CD14-positive monocyte (primary cell): ENCODE measurements around the gene SLC16A9. TPM values are rescaled to one million over a fixed set of nuclear protein-coding genes. Genes with fewer than 3 reads are reported as not detected.

ENCODE experiments used
- DNase-seq, 3 donors: peaks; one replicate each; pipeline ENCODE4 v3.0.0-alpha.2; 2011 to 2022
- H2AFZ ChIP-seq: 2 replicates; pipeline ENCODE4 v1.6.0; 2012; ENCODE audit warnings: mild to moderate bottlenecking, low read depth, low read length, inconsistent platforms; ENCODE audit not compliant: insufficient read depth, poor library complexity, severe bottlenecking
- H3K27ac ChIP-seq, 2 donors: 1 replicate in 1 of 2; 2 replicates in 1 of 2; pipeline ENCODE4 v1.5.1; 2012 to 2013; ENCODE audit warnings: low read length in 2 of 2, control low read depth in 1 of 2, inconsistent platforms in 1 of 2, low read depth in 1 of 2, mild to moderate bottlenecking in 1 of 2
- H3K27me3 ChIP-seq, 2 donors: one replicate each; pipeline versions ENCODE4 v1.6.0 to v1.6.1; 2011 to 2013; ENCODE audit warnings: low read length in 2 of 2; ENCODE audit not compliant: control insufficient read depth in 2 of 2, insufficient read depth in 2 of 2
- H3K36me3 ChIP-seq, 2 donors: replicated peaks in 1 of 2; 1 replicate in 1 of 2; 2 replicates in 1 of 2; pipeline versions ENCODE4 v1.5.1 to v1.6.1; 2012 to 2013; ENCODE audit warnings: low read length in 2 of 2, control low read depth in 1 of 2, inconsistent platforms in 1 of 2, mild to moderate bottlenecking in 1 of 2; ENCODE audit not compliant: insufficient read depth in 2 of 2, control insufficient read depth in 1 of 2
- H3K4me1 ChIP-seq, 2 donors: 1 replicate in 1 of 2; 2 replicates in 1 of 2; pipeline versions ENCODE4 v1.5.1 to v1.6.1; 2012 to 2013; ENCODE audit warnings: low read length in 2 of 2, control low read depth in 1 of 2, inconsistent platforms in 1 of 2, mild to moderate bottlenecking in 1 of 2, moderate library complexity in 1 of 2; ENCODE audit not compliant: insufficient read depth in 2 of 2, control insufficient read depth in 1 of 2
- H3K4me2 ChIP-seq: replicated peaks from 2 replicates; pipeline ENCODE3; 2012; ENCODE audit warnings: low read length, moderate library complexity, mild to moderate bottlenecking; ENCODE audit not compliant: poor library complexity, severe bottlenecking; ENCODE audit errors: extremely low read depth
- H3K4me3 ChIP-seq, 3 experiments: fragments of 200-600 bp in 1 of 3; sonication (generic) in 1 of 3; replicated peaks in 1 of 3; 1 replicate in 2 of 3; 2 replicates in 1 of 3; pipeline ENCODE4 v1.5.1; 2011 to 2013; ENCODE audit warnings: low read length in 3 of 3, mild to moderate bottlenecking in 3 of 3, control low read depth in 2 of 3, low read depth in 2 of 3, inconsistent platforms in 1 of 3, moderate library complexity in 1 of 3
- H3K79me2 ChIP-seq: 2 replicates; pipeline ENCODE4 v1.6.0; 2012; ENCODE audit warnings: mild to moderate bottlenecking, control low read depth, inconsistent platforms, low read length, moderate library complexity; ENCODE audit not compliant: insufficient read depth
- H3K9ac ChIP-seq: 2 replicates; pipeline ENCODE4 v1.6.0; 2017; ENCODE audit warnings: low read length, mild to moderate bottlenecking; ENCODE audit not compliant: insufficient read depth, poor library complexity, severe bottlenecking
- H3K9me3 ChIP-seq, 2 donors: replicated peaks in 1 of 2; 1 replicate in 1 of 2; 2 replicates in 1 of 2; pipeline versions ENCODE4 v1.5.1 to v1.6.1; 2012 to 2013; ENCODE audit warnings: low read length in 2 of 2, control low read depth in 1 of 2; ENCODE audit not compliant: control insufficient read depth in 1 of 2, insufficient read depth in 1 of 2
- H4K20me1 ChIP-seq: 2 replicates; pipeline ENCODE4 v1.6.0; 2012; ENCODE audit warnings: mild to moderate bottlenecking, low read length, control low read depth, moderate library complexity; ENCODE audit not compliant: insufficient read depth
- H3K27ac Mint-ChIP-seq, 7 donors: one replicate each; pipeline ENCODE4 v1.8.0; 2020; ENCODE audit warnings: mild to moderate bottlenecking in 7 of 7, mixed read lengths in 7 of 7, moderate library complexity in 6 of 7, inconsistent platforms in 2 of 7
- H3K27me3 Mint-ChIP-seq, 3 donors: one replicate each; pipeline ENCODE4 v1.8.0; 2021 to 2022; ENCODE audit warnings: low read depth in 3 of 3, mild to moderate bottlenecking in 3 of 3, mixed read lengths in 3 of 3, moderate library complexity in 3 of 3, inconsistent platforms in 1 of 3
- H3K36me3 Mint-ChIP-seq, 2 donors: one replicate each; pipeline ENCODE4 v1.8.0; 2020; ENCODE audit warnings: mixed read lengths in 2 of 2, inconsistent platforms in 1 of 2, mild to moderate bottlenecking in 1 of 2
- H3K4me1 Mint-ChIP-seq: one replicate; pipeline ENCODE4 v1.8.0; 2020; ENCODE audit warnings: mild to moderate bottlenecking, mixed read lengths
- H3K4me3 Mint-ChIP-seq, 2 donors: one replicate each; pipeline ENCODE4 v1.8.0; 2020; ENCODE audit warnings: mild to moderate bottlenecking in 2 of 2, mixed read lengths in 2 of 2, moderate library complexity in 1 of 2
- H3K9me3 Mint-ChIP-seq, 7 donors: one replicate each; pipeline ENCODE4 v1.8.0; 2020 to 2022; ENCODE audit warnings: mixed read lengths in 7 of 7, mild to moderate bottlenecking in 6 of 7, moderate library complexity in 6 of 7, inconsistent platforms in 2 of 7
- CTCF ChIP-seq: fragments of 200-600 bp; IDR thresholded peaks from one replicate; pipeline ENCODE4 v1.8.0; 2022; ENCODE audit warnings: antibody characterized with exemption, mild to moderate bottlenecking
- WGBS: methylation state at CpG from one replicate; pipeline ENCODE4 v1.1.5; 2013; ENCODE audit warnings: missing lambda C conversion rate; ENCODE audit not compliant: insufficient coverage; 5-methylcytosine and 5-hydroxymethylcytosine counted together
- intact Hi-C, 2 donors: fragments of 100-400 bp; cut with micrococcal nuclease; formaldehyde crosslinking; loops; one replicate each; pipeline versions ENCODE4 v1.15.0 to v1.15.1; 2023
- polyA plus RNA-seq, 3 donors: library from polyadenylated mRNA; depleted of rRNA in 1 of 3; unstranded in 2 of 3; stranded (reverse) in 1 of 3; fragments of 300-500 nt in 2 of 3; fragments of >200 nt in 1 of 3; fragmentation: Illumina TruSeq in 2 of 3; gene quantifications; 1 replicate in 2 of 3; 2 replicates in 1 of 3; pipeline ENCODE4 v1.2.3, GENCODE V29; 2012 to 2021

The SLC16A9 gene
- polyA plus RNA-seq, 3 donors: not detected

- no peak for TF ChIP-seq CTCF
These were observed 8.9 kb downstream of the SLC16A9 start for GRCh38 chr10:59700709-59701108.

GRCh38 chr10:59698326-59698725 is 11.3 kb downstream of the SLC16A9 start:
- H3K4me1 Mint-ChIP-seq: no peaks in the 10 kb centered on the region
- Histone ChIP-seq H3K4me2 (no peak overlapping the region), H3K36me3 (no peaks in the 10 kb centered on the region), H3K27ac (no peak overlapping the region), H3K9me3 (no peaks in the 10 kb centered on the region), H2AFZ (no peak overlapping the region), H3K9ac (no peak overlapping the region), H4K20me1 (no peaks in the 10 kb centered on the region), H3K4me1 (no peaks in the 10 kb centered on the region), H3K27me3 (no peaks in the 10 kb centered on the region), H3K4me3 (no peak overlapping the region), H3K79me2 (no peaks in the 10 kb centered on the region)
- DNase-seq: no peak
- intact Hi-C loops: no loop called here
- peaks cover 1 to 2% (median 1%) of the 10 kb centered on the region in 3 donors for H3K27me3 Mint-ChIP-seq
- WGBS: 86% methylated on average over 1 of the region's 1 CpG
- TF ChIP-seq CTCF: no peak
- no peak overlapping the region for H3K4me3 Mint-ChIP-seq
- H3K36me3 Mint-ChIP-seq: no peaks in the 10 kb centered on the region
- peaks cover 0 to 8% (median 3%) of the 10 kb centered on the region in 7 donors for H3K9me3 Mint-ChIP-seq
- H3K27ac Mint-ChIP-seq: no peak overlapping the region

More at GRCh38 chr10:59700709-59701108, 8.9 kb downstream of the SLC16A9 start:
- Histone ChIP-seq H3K27ac (no peak overlapping the region), H3K79me2 (no peaks in the 10 kb centered on the region), H3K9ac (no peak overlapping the region), H3K9me3 (no peaks in the 10 kb centered on the region), H3K4me3 (no peak overlapping the region), H3K4me2 (no peak overlapping the region), H3K4me1 (no peaks in the 10 kb centered on the region), H3K36me3 (no peaks in the 10 kb centered on the region), H2AFZ (no peak overlapping the region), H4K20me1 (no peaks in the 10 kb centered on the region), H3K27me3 (no peaks in the 10 kb centered on the region)
- intact Hi-C loops: no loop called here
- 80% methylated on average over 4 of the region's 4 CpGs for WGBS
- Mint-ChIP-seq H3K27me3 (peaks cover 0 to 2% (median 1%) of the 10 kb centered on the region in 3 donors), H3K4me3 (no peak overlapping the region), H3K27ac (no peak overlapping the region), H3K36me3 (no peaks in the 10 kb centered on the region), H3K4me1 (no peaks in the 10 kb centered on the region), H3K9me3 (peaks cover 0 to 4% (median 2%) of the 10 kb centered on the region in 7 donors)
- no peak for DNase-seq
